HepG2 (cell line): ENCODE measurements around the gene NEURL2. TPM values are rescaled to one million over a fixed set of nuclear protein-coding genes. Genes with fewer than 3 reads are reported as not detected.

Experiments
- ATAC-seq: fragments of 200-7000 bp; cut with Tn5 transposase; 3 replicates; pipeline ENCODE4 v1.9.1; 2020; ENCODE audit warnings: mild to moderate bottlenecking, moderate library complexity
- BruUV-seq: library from RNA; stranded (reverse); fragments of 400-500 nt; replicated peaks from 2 replicates; lab custom pipeline; 2021; lab: Mats Ljungman, UMichigan
- CTCF ChIA-PET: fragments of 300-600 bp; formaldehyde crosslinking; extraction: SDS; loops from one replicate; lab custom pipeline; 2021; ENCODE audit warnings: low total read pairs, inconsistent platforms, low intra/inter-chr PET ratio; lab: Yijun Ruan, JAX
- POLR2A ChIA-PET: fragments of 350-600 bp; sonication (Branson Sonifier 250); formaldehyde crosslinking; loops from one replicate; lab custom pipeline; 2020; ENCODE audit warnings: antibody characterized with exemption, inconsistent platforms; lab: Yijun Ruan, JAX
- DNase-seq: peaks from one replicate; pipeline ENCODE4 v3.0.0-alpha.2; 2015; ENCODE audit warnings: low spot score
- FAIRE-seq: peaks from 3 replicates; lab custom pipeline; 2011; peaks lifted over from hg19 to GRCh38; lab: Jason Lieb, UNC
- H2AFZ ChIP-seq: one replicate; pipeline ENCODE4 v1.6.1; 2011; ENCODE audit warnings: low read length, inconsistent platforms
- H3K27ac ChIP-seq: fragments of 300-600 bp; 3 replicates; pipeline ENCODE4 v1.8.0; 2011; ENCODE audit warnings: mixed run types, mild to moderate bottlenecking, mixed read lengths, low read length, inconsistent platforms; ENCODE audit not compliant: insufficient read depth; ENCODE audit errors: extremely low read length
- H3K27me3 ChIP-seq, 2 experiments: fragments of 200-600 bp in 1 of 2; 2 replicates in 1 of 2; 3 replicates in 1 of 2; pipeline versions ENCODE4 v1.6.0 to v1.8.0; 2011; ENCODE audit warnings: low read length in 2 of 2, mild to moderate bottlenecking in 2 of 2, moderate library complexity in 2 of 2, inconsistent platforms in 1 of 2; ENCODE audit not compliant: insufficient read depth in 2 of 2, control insufficient read depth in 1 of 2
- H3K36me3 ChIP-seq, 2 experiments: fragments of 200-600 bp in 1 of 2; replicated peaks in 1 of 2; 2 replicates in 1 of 2; 3 replicates in 1 of 2; pipeline versions ENCODE4 v1.5.1 to v1.8.0; 2011; ENCODE audit warnings: low read length in 2 of 2, inconsistent platforms in 1 of 2; ENCODE audit not compliant: insufficient read depth in 2 of 2, control insufficient read depth in 1 of 2
- H3K4me1 ChIP-seq: 2 replicates; pipeline ENCODE4 v1.5.1; 2012; ENCODE audit warnings: low read length, inconsistent platforms; ENCODE audit not compliant: insufficient read depth
- H3K4me2 ChIP-seq: 2 replicates; pipeline ENCODE4 v1.6.0; 2011; ENCODE audit warnings: low read depth, low read length, inconsistent platforms
- H3K4me3 ChIP-seq, 3 experiments: fragments of 200-600 bp in 1 of 3; sonication (generic), shearing (Covaris generic) in 1 of 3; replicated peaks in 1 of 3; 2 replicates each; pipeline ENCODE4 v1.5.1; 2011 to 2016; ENCODE audit warnings: low read length in 3 of 3, inconsistent platforms in 2 of 3, low read depth in 2 of 3, mild to moderate bottlenecking in 2 of 3, control low read depth in 1 of 3, mixed read lengths in 1 of 3; ENCODE audit not compliant: insufficient read depth in 1 of 3
- H3K79me2 ChIP-seq: one replicate; pipeline ENCODE4 v1.6.1; 2011; ENCODE audit warnings: low read length, inconsistent platforms; ENCODE audit not compliant: insufficient read depth
- H3K9ac ChIP-seq: 2 replicates; pipeline ENCODE4 v1.6.0; 2011; ENCODE audit warnings: mild to moderate bottlenecking, low read depth, low read length, inconsistent platforms; ENCODE audit not compliant: insufficient read depth
- H3K9me3 ChIP-seq: 2 replicates; pipeline ENCODE4 v1.5.1; 2012; ENCODE audit warnings: mild to moderate bottlenecking, low read length
- H4K20me1 ChIP-seq: 2 replicates; pipeline ENCODE4 v1.6.0; 2011; ENCODE audit warnings: inconsistent platforms, mild to moderate bottlenecking, low read length, moderate library complexity; ENCODE audit not compliant: insufficient read depth
- AHR ChIP-seq: IDR thresholded peaks from 2 replicates; pipeline ENCODE4 v1.6.1; 2018; ENCODE audit warnings: missing genetic modification reagents, missing compliant biosample characterization
- ATF7-NPFF ChIP-seq: sonication (generic); formaldehyde crosslinking; IDR thresholded peaks from 2 replicates; pipeline ENCODE4 v1.8.1; 2023; ENCODE audit warnings: mild to moderate bottlenecking, low read depth, missing genetic modification reagents, moderate library complexity
- GATAD1 ChIP-seq: IDR thresholded peaks from 2 replicates; pipeline ENCODE4 v1.6.1; 2016; ENCODE audit warnings: missing genetic modification reagents, missing compliant biosample characterization
- KLF15 ChIP-seq: sonication (generic); formaldehyde crosslinking; IDR thresholded peaks from 2 replicates; pipeline ENCODE4 v1.8.1; 2023; ENCODE audit warnings: borderline replicate concordance, mild to moderate bottlenecking, inconsistent platforms, missing genetic modification reagents, mixed read lengths
- MIER3 ChIP-seq: IDR thresholded peaks from 2 replicates; pipeline ENCODE4 v1.6.1; 2016; ENCODE audit warnings: missing compliant biosample characterization, borderline replicate concordance
- MYNN ChIP-seq: sonication (generic); formaldehyde crosslinking; IDR thresholded peaks from 2 replicates; pipeline ENCODE4 v1.4.0; 2020; ENCODE audit warnings: mild to moderate bottlenecking, low read depth, missing genetic modification reagents
- PCBP2 ChIP-seq: fragments of 200-400 bp; formaldehyde crosslinking; optimal IDR thresholded peaks from 2 replicates; pipeline ENCODE3; 2018; ENCODE audit warnings: low read length, low read depth; ENCODE audit not compliant: poor library complexity, severe bottlenecking
- RELA ChIP-seq: sonication (generic); formaldehyde crosslinking; IDR thresholded peaks from 2 replicates; pipeline ENCODE4 v1.4.0; 2020; ENCODE audit warnings: missing genetic modification reagents
- SAP130 ChIP-seq: IDR thresholded peaks from 2 replicates; pipeline ENCODE4 v1.6.1; 2016; ENCODE audit warnings: low read depth
- STAG1 ChIP-seq: sonication (generic); formaldehyde crosslinking; IDR thresholded peaks from 2 replicates; pipeline ENCODE4 v1.4.0; 2020; ENCODE audit warnings: missing genetic modification reagents
- TCF12 ChIP-seq, 2 experiments: fragments of 450-650 bp in 1 of 2; sonication (generic) in 1 of 2; formaldehyde crosslinking in 1 of 2; IDR thresholded peaks; 2 replicates each; pipeline versions ENCODE4 v1.6.1 to v1.8.0; 2017 to 2022; ENCODE audit warnings: antibody characterized with exemption in 1 of 2, mild to moderate bottlenecking in 1 of 2, missing genetic modification reagents in 1 of 2, moderate library complexity in 1 of 2
- ZNF296 ChIP-seq: sonication (generic); formaldehyde crosslinking; conservative IDR thresholded peaks from 2 replicates; pipeline ENCODE4 v1.5.0; 2020; ENCODE audit warnings: mild to moderate bottlenecking, missing genetic modification reagents
- ZNF317 ChIP-seq: sonication (generic); formaldehyde crosslinking; IDR thresholded peaks from 2 replicates; pipeline ENCODE4 v1.5.0; 2020; ENCODE audit warnings: mild to moderate bottlenecking, missing genetic modification reagents
- ZNF737 ChIP-seq: sonication (generic); formaldehyde crosslinking; IDR thresholded peaks from 2 replicates; pipeline ENCODE4 v1.5.0; 2020; ENCODE audit warnings: missing genetic modification reagents, mild to moderate bottlenecking, borderline replicate concordance
- ZNF776 ChIP-seq: sonication (generic); formaldehyde crosslinking; IDR thresholded peaks from 2 replicates; pipeline ENCODE4 v1.4.0; 2020; ENCODE audit warnings: mild to moderate bottlenecking, missing genetic modification reagents
- ZNF83 ChIP-seq: sonication (generic); formaldehyde crosslinking; IDR thresholded peaks from 2 replicates; pipeline ENCODE4 v1.4.0; 2020; ENCODE audit warnings: missing genetic modification reagents, mild to moderate bottlenecking, borderline replicate concordance
- ZSCAN25 ChIP-seq: sonication (generic); formaldehyde crosslinking; IDR thresholded peaks from 2 replicates; pipeline ENCODE4 v1.8.0; 2022; ENCODE audit warnings: mild to moderate bottlenecking, missing genetic modification reagents
- WGBS: methylation state at CpG from one replicate; pipeline ENCODE4 v1.1.6; 2017; ENCODE audit warnings: low lambda C conversion rate; 5-methylcytosine and 5-hydroxymethylcytosine counted together
- in situ Hi-C: cut with HindIII; loops from 2 replicates; pipeline ENCODE4 v1.10.0; 2017; ENCODE audit warnings: low pct_unique_long_range_greater_than_20kb; ENCODE audit not compliant: extremely low pct_ligation_motif_present
- intact Hi-C: fragments of 100-400 bp; cut with micrococcal nuclease; formaldehyde crosslinking; loops from one replicate; pipeline ENCODE4 v1.10.0; 2022; ENCODE audit not compliant: unreplicated experiment
- polyA plus RNA-seq, 8 experiments: library from polyadenylated mRNA; depleted of rRNA in 3 of 8; stranded (reverse) in 7 of 8; unstranded in 1 of 8; fragments of >200 nt; fragmentation: Illumina TruSeq in 4 of 8; extraction: Trizol in 4 of 8; gene quantifications; 2 replicates each; pipeline versions ENCODE4 v1.2.1 to v1.2.3, GENCODE V29; 2011 to 2016; ENCODE audit warnings: low read depth in 4 of 8, missing spikeins in 1 of 8, mixed read lengths in 1 of 8; ENCODE audit not compliant: insufficient read depth in 1 of 8
- total RNA-seq, 5 experiments: library from RNA; depleted of rRNA; stranded (reverse); fragments of >200 nt; fragmentation: Illumina TruSeq; extraction: Trizol; gene quantifications; 2 replicates each; pipeline ENCODE4 v1.2.3, GENCODE V29; 2016; ENCODE audit warnings: low read depth in 1 of 5
- TF ChIP-seq, protein P1 (sequence below): sonication (generic); formaldehyde crosslinking; IDR thresholded peaks from 2 replicates; pipeline ENCODE4 v1.5.0; 2020; ENCODE audit warnings: missing genetic modification reagents

The NEURL2 gene
- total and polyA plus RNA-seq, 2 of the 13 experiments (the other 11 are each of a cell fraction or from before 2014, with no cell fraction given) = 7.2 to 9.7 TPM

DNA sequence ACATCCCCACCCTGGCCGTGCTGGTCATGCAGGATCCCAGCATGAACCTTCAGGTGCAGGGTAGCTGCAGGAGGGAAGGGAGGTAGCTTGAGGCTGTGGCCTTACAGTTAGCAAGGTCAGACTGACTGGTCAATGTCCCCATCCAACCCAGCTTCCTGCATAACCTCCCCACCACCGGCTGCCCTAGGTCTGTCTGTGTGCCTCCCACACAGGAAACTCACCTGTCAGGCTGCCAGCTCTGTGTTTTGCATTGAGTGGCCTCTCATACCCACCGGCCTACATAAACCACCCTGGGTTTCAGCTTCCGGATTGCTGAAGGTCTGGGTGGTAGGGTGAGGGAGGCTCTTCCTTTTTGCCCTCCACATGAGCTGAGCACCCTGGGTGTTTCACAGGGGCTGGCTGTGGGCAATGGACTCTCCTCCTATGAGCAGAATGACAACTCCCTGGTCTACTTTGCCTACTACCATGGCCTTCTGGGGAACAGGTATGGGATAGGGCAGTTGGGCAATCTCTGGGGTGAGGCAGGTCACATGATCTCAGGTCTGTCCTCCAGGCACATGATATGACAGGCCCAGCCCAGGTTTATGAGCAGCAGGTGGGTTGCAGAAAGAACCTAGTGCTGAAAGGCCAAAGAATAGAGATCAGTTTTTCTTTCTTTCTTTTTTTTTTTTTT lies 2.0 kb upstream of the NEURL2 start (continued):
- TF ChIP-seq AHR (CRISPR knock-in tag) = no peak
- TF ChIP-seq ATF7-NPFF (CRISPR knock-in tag) = no peak
- TF ChIP-seq ZNF737 (CRISPR knock-in tag) = 0 out of 2 replicates have a peak, but pooled peaks have one; percentile 5
- no peak for TF ChIP-seq ZNF776 (CRISPR knock-in tag)
- TF ChIP-seq ZSCAN25 (CRISPR knock-in tag) = no peak
- TF ChIP-seq ZNF317 = no peak
- TF ChIP-seq, all 625 proteins: peak for 7

DNA sequence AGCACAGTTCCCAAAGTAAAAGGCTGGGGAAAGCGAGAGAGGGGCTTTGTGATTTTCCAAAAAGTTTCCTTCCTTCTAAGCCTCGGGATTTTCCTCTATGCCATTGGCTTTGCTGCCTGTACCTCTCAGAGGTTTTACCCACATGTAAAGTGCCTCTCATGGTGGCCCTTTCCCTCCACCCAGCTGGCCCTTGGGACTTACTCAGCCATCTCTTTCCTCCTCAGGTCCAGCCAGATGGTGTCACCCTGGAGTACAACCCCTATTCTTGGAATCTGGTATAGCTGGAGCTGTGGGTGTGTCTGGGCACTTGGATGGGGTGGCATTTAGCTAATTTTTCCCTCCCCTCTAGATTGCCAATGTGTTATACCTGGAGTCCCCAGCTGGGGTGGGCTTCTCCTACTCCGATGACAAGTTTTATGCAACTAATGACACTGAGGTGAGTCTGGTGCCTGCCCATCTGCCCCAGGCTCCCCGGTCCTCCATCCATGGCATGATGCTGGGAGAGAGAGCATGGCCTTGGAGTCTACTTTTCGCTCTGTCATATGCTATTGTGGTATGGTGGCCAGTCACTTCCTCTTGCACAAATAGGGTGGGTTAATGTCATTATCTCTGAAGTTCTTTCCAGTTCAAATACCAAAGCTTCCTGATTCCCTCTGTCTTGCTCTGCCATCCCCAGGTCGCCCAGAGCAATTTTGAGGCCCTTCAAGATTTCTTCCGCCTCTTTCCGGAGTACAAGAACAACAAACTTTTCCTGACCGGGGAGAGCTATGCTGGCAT lies 1.2 kb upstream of the NEURL2 start:
- peak overlapping the region; percentile 85 for H3K4me2 ChIP-seq
- peak overlapping the region; percentile 87 for H3K9ac ChIP-seq
- peaks cover 43% of the 10 kb centered on the region for H3K4me1 ChIP-seq
- intact Hi-C loops = no loop called here
- no peaks in the 10 kb centered on the region for H4K20me1 ChIP-seq
- ChIA-PET POLR2A (interaction anchor here (1.4 to 8.1 kb wide), 12 partner anchors 11 to 78 kb away, joined by 4 to 164 read pairs (median 50); partner anchors contain the start of genes ACOT8, PCIF1, PLTP and ZSWIM1), CTCF (interaction anchor here (0.8 kb wide), 1 partner anchor 71 kb away, joined by 4 read pairs; no protein-coding TSS in a partner anchor)
- DNase-seq (peak; percentile 44), FAIRE-seq (peak; percentile 66), ATAC-seq (peak; percentile 8)
- H2AFZ ChIP-seq = no peak overlapping the region
- peak overlapping the region; percentile 87 for H3K27ac ChIP-seq
- no peaks in the 10 kb centered on the region for H3K9me3 ChIP-seq
- TSS peak; percentile 40 for BruUV-seq
- H3K36me3 ChIP-seq = peaks cover 38 to 54% of the 10 kb centered on the region in 2 experiments
- peak overlapping the region; percentile 86 to 98 (median 96) for H3K4me3 ChIP-seq
- WGBS = 77% methylated on average over 9 of the region's 9 CpGs
- H3K27me3 ChIP-seq = no peaks in the 10 kb centered on the region
- H3K79me2 ChIP-seq = peaks cover 32% of the 10 kb centered on the region
- in situ Hi-C loops = loop anchor here (5.0 kb wide), 2 partner anchors 40 to 70 kb away; partner anchors contain the start of gene PCIF1
- peak; percentile 67 for TF ChIP-seq SAP130 (CRISPR knock-in tag)
- TF ChIP-seq ZNF296 (CRISPR knock-in tag) = no peak
- peak; percentile 70 for TF ChIP-seq STAG1 (CRISPR knock-in tag)
- TF ChIP-seq RELA (CRISPR knock-in tag) = 0 out of 2 replicates have a peak, but pooled peaks have one; percentile 51
- 0 out of 2 replicates have a peak, but pooled peaks have one; percentile 50 for TF ChIP-seq MIER3 (CRISPR knock-in tag)
- TF ChIP-seq PCBP2 = no peak
- peak; percentile 44; the same call in 1 of the 2 replicates for TF ChIP-seq GATAD1 (CRISPR knock-in tag)
- TF ChIP-seq KLF15 (CRISPR knock-in tag) = 0 out of 2 replicates have a peak, but pooled peaks have one; percentile 24
- no peak for TF ChIP-seq MYNN (CRISPR knock-in tag)
- TF ChIP-seq ZNF83 (CRISPR knock-in tag) = peak; percentile 65; the same call in 1 of the 2 replicates
- no peak for TF ChIP-seq TCF12 (IDR thresholded peaks at IDR 0.05)
- no peak for TF ChIP-seq TCF12 (CRISPR knock-in tag; IDR thresholded peaks at IDR 0.05)
- TF ChIP-seq, protein P1, sequence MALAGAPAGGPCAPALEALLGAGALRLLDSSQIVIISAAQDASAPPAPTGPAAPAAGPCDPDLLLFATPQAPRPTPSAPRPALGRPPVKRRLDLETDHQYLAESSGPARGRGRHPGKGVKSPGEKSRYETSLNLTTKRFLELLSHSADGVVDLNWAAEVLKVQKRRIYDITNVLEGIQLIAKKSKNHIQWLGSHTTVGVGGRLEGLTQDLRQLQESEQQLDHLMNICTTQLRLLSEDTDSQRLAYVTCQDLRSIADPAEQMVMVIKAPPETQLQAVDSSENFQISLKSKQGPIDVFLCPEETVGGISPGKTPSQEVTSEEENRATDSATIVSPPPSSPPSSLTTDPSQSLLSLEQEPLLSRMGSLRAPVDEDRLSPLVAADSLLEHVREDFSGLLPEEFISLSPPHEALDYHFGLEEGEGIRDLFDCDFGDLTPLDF (CRISPR knock-in tag) = no peak
